ENCODE results near the gene RGS11.

RGS11 gene

GRCh38 chr16:281660-282255 is 6.0 kb upstream of the RGS11 start:
- DNase-seq (ENCODE audit: low read depth) = no peak
- no peak overlapping the region for H3K4me3 ChIP-seq (ENCODE audit: control insufficient read depth, low read depth, low read length)
- no peak for TF ChIP-seq CTCF (IDR thresholded peaks at IDR 0.05; ENCODE audit: control insufficient read depth, insufficient read depth, low read depth, low read length, missing control alignments)

GRCh38 chr16:280991-281659 is 5.4 kb upstream of the RGS11 start:
- H3K4me3 ChIP-seq (ENCODE audit: control insufficient read depth, low read depth, low read length) = no peak overlapping the region; the same call in 1 of the 2 replicates

GRCh38 chr16:280552-280951 is 4.8 kb upstream of the RGS11 start, which contains the start of gene ARHGDIG:
TSS of gene ARHGDIG (plus strand) at chr16:280591. CDS start at chr16:280681, 90 bp downstream.
- H3K4me3 ChIP-seq (ENCODE audit: control insufficient read depth, low read depth, low read length) = no peak within 1 kb of the TSS; the same call in none of the 2 replicates
- no peak for TF ChIP-seq CTCF (IDR thresholded peaks at IDR 0.05; ENCODE audit: control insufficient read depth, insufficient read depth, low read depth, low read length, missing control alignments)
- DNase-seq (ENCODE audit: low read depth) = no peak

More at GRCh38 chr16:280991-281659, 5.4 kb upstream of the RGS11 start:
- no peak for DNase-seq (ENCODE audit: low read depth)
- TF ChIP-seq CTCF (IDR thresholded peaks at IDR 0.05; ENCODE audit: control insufficient read depth, insufficient read depth, low read depth, low read length, missing control alignments) = no peak

- no peak for DNase-seq (ENCODE audit: low read depth)
- TF ChIP-seq CTCF (IDR thresholded peaks at IDR 0.05; ENCODE audit: control insufficient read depth, insufficient read depth, low read depth, low read length, missing control alignments) = no peak
- no peak overlapping the region for H3K4me3 ChIP-seq (ENCODE audit: control insufficient read depth, low read depth, low read length)
Measured at GRCh38 chr16:280005-280460, 4.3 kb upstream of the RGS11 start.

- TF ChIP-seq CTCF (IDR thresholded peaks at IDR 0.05; ENCODE audit: control insufficient read depth, insufficient read depth, low read depth, low read length, missing control alignments) = no peak
- DNase-seq (ENCODE audit: low read depth) = no peak
- H3K4me3 ChIP-seq (ENCODE audit: control insufficient read depth, low read depth, low read length) = no peak overlapping the region
Measured at GRCh38 chr16:279531-279930, 3.8 kb upstream of the RGS11 start.

GRCh38 chr16:278863-279366 is 3.2 kb upstream of the RGS11 start:
- no peak for DNase-seq (ENCODE audit: low read depth)
- no peak overlapping the region for H3K4me3 ChIP-seq (ENCODE audit: control insufficient read depth, low read depth, low read length)
- TF ChIP-seq CTCF (IDR thresholded peaks at IDR 0.05; ENCODE audit: control insufficient read depth, insufficient read depth, low read depth, low read length, missing control alignments) = no peak
